Left ventricle myocardium inferior (tissue), 1 donor: ENCODE measurements around the gene SMIM14. TPM values are rescaled to one million over a fixed set of nuclear protein-coding genes. Genes with fewer than 3 reads are reported as not detected.
"Not testable (repeated sequence)": the region's sequence is repeated elsewhere in the genome, so short reads cannot be mapped to it uniquely, and the experiment has no call there.

Source experiments
- DNase-seq: peaks from one replicate; pipeline ENCODE4 v3.0.0-alpha.2; 2020
- H3K27ac ChIP-seq: fragments of 200-600 bp; replicated peaks from 2 replicates; pipeline ENCODE4 v1.8.0; 2021
- H3K27me3 ChIP-seq: fragments of 200-600 bp; 2 replicates; pipeline ENCODE4 v1.8.0; 2021; ENCODE audit warnings: low read depth
- H3K36me3 ChIP-seq: fragments of 200-600 bp; 2 replicates; pipeline ENCODE4 v1.8.0; 2021
- H3K4me1 ChIP-seq: fragments of 200-600 bp; 2 replicates; pipeline ENCODE4 v1.8.0; 2021
- H3K4me3 ChIP-seq: fragments of 200-600 bp; 2 replicates; pipeline ENCODE4 v1.8.0; 2021; ENCODE audit warnings: mild to moderate bottlenecking, moderate library complexity
- H3K9me3 ChIP-seq: fragments of 200-600 bp; replicated peaks from 2 replicates; pipeline ENCODE4 v1.8.0; 2021
- intact Hi-C: fragments of 100-400 bp; cut with micrococcal nuclease; formaldehyde crosslinking; loops from one replicate; pipeline ENCODE4 v1.11.0; 2022
- total RNA-seq: library from RNA; stranded (reverse); fragmentation: NEBNext Ultra II Directional; extraction: Animal tissue kit (Norgen Biotek cat#: 25700); gene quantifications from one replicate; pipeline ENCODE4 v1.2.1, GENCODE V29; 2021
- TF ChIP-seq, protein P1 (sequence below): fragments of 200-600 bp; IDR thresholded peaks from 2 replicates; pipeline ENCODE4 v1.8.0; 2021; ENCODE audit warnings: antibody characterized with exemption, mild to moderate bottlenecking, borderline replicate concordance
- donor health status: DM: no; HTN: yes; CAD: no; lungs with severe emphysema.

SMIM14 gene
- total RNA-seq, 1 donor from 2014 or later: 11.4 TPM

DNA sequence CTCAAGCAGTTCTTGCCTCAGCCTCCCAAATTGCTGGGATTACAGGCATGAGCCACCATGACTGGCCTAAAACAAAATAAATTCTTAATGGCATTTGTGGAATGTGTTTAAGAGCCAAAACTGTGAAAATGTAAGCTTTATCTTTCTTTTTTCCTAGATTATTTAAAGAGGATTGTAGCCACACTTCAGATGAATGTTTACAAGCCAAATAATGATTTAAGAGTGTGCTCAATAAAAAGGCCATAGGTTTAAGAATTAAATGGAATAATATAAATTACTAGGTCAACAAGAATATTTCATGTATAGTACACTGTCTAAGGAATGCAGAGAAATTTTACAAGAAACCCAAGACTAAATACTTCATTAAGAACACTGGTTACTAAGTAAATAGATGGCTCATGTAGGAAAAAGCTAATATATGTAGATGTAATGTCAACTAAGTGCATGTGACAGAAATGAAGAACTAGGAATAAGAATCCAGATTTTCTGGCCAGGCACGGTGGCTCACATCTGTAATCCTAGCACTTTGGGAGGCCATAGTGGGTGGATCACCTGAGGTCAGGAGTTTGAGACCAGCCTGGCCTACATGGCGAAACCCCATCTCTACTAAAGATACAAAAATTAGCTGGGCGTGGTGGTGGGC is 90.1 kb downstream of the SMIM14 start:
- intact Hi-C loops: no loop called here
- Histone ChIP-seq H3K4me1 (no peaks in the 10 kb centered on the region), H3K4me3 (no peak overlapping the region), H3K27ac (no peak overlapping the region), H3K36me3 (peaks cover 26% of the 10 kb centered on the region), H3K9me3 (no peaks in the 10 kb centered on the region), H3K27me3 (no peaks in the 10 kb centered on the region)
- TF ChIP-seq, protein P1, sequence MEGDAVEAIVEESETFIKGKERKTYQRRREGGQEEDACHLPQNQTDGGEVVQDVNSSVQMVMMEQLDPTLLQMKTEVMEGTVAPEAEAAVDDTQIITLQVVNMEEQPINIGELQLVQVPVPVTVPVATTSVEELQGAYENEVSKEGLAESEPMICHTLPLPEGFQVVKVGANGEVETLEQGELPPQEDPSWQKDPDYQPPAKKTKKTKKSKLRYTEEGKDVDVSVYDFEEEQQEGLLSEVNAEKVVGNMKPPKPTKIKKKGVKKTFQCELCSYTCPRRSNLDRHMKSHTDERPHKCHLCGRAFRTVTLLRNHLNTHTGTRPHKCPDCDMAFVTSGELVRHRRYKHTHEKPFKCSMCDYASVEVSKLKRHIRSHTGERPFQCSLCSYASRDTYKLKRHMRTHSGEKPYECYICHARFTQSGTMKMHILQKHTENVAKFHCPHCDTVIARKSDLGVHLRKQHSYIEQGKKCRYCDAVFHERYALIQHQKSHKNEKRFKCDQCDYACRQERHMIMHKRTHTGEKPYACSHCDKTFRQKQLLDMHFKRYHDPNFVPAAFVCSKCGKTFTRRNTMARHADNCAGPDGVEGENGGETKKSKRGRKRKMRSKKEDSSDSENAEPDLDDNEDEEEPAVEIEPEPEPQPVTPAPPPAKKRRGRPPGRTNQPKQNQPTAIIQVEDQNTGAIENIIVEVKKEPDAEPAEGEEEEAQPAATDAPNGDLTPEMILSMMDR: no peak
- DNase-seq: no peak

- intact Hi-C loops: no loop called here
- H3K36me3 ChIP-seq: peaks cover 7% of the 10 kb centered on the region
- H3K27me3 ChIP-seq: no peaks in the 10 kb centered on the region
- TF ChIP-seq, protein P1: no peak
- DNase-seq: no peak
- no peaks in the 10 kb centered on the region for H3K4me1 ChIP-seq
- no peak overlapping the region for H3K4me3 ChIP-seq
- no peaks in the 10 kb centered on the region for H3K9me3 ChIP-seq
- no peak overlapping the region for H3K27ac ChIP-seq
These were observed 93.9 kb downstream of the SMIM14 start for GRCh38 chr4:39544580-39545315.

DNA sequence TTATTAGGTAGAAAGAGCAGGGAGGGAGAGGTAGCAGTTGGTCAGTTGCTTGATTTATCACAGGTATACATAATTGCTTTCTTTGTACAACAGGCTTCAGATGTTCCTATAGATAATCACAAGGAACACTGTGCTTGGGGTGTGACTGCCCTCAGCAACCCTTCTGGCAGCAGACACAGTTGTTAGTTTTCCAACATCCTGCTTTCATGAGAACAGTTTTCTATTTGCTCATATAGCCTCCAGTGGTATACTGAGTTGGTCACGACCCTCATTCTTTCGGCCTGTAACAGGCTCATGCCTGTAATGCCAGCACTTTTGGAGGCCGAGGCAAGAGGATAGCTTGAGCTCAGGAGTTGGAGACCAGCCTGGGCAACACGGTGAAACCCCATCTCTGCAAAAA is 94.6 kb downstream of the SMIM14 start:
- H3K36me3 ChIP-seq, H3K4me3 ChIP-seq, intact Hi-C loops, H3K27me3 ChIP-seq, DNase-seq, H3K4me1 ChIP-seq, H3K27ac ChIP-seq, H3K9me3 ChIP-seq: not testable (repeated sequence)

DNA sequence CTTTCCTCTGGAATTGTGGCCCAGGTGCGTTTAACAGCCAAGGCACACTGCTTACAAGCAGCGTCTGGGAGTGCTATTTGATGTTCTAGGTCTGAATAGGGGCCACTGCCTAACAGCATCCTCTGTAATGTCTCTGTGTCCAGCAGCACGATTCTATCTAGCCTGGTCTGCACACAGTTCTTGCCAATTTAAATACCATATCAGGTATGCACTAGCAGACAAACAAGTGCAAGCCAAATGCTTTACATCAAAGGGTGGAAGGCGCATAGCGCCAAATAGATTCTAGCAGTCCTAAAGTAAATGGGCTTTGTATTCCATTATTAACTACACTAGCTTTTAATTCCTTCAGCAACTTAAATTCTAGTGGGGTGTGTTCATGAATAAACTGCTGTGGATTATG is 95.6 kb downstream of the SMIM14 start:
- H3K27me3 ChIP-seq: no peaks in the 10 kb centered on the region
- no peaks in the 10 kb centered on the region for H3K9me3 ChIP-seq
- intact Hi-C loops: no loop called here
- peaks cover 1% of the 10 kb centered on the region for H3K36me3 ChIP-seq
- no peak overlapping the region for H3K4me3 ChIP-seq
- TF ChIP-seq, protein P1: no peak
- no peak overlapping the region for H3K27ac ChIP-seq
- no peaks in the 10 kb centered on the region for H3K4me1 ChIP-seq
- DNase-seq: no peak

DNA sequence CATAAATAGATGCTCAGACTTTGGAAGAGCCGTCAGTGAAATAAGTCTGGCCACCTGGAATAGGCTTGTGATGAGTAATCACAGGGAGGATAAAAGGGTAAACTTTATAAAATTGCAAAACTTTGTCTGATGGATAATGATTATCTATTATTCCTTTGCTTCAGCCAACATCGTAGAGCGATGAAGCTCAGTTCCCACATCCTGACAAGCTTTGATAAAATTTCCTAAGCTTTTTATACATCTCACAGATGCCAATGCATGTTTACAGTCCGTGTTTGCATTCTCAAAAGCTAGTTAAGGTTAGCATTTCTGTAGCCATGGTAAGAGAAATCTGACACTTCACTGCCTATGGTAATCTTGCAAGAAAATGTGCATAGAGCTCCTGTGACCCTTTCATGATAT is 96.1 kb downstream of the SMIM14 start:
- no peaks in the 10 kb centered on the region for H3K9me3 ChIP-seq
- no peak for DNase-seq
- H3K27ac ChIP-seq: no peak overlapping the region
- no peaks in the 10 kb centered on the region for H3K36me3 ChIP-seq
- TF ChIP-seq, protein P1: no peak
- H3K4me1 ChIP-seq: no peaks in the 10 kb centered on the region
- H3K4me3 ChIP-seq: no peak overlapping the region
- no peaks in the 10 kb centered on the region for H3K27me3 ChIP-seq
- intact Hi-C loops: no loop called here

- Histone ChIP-seq H3K36me3 (no peaks in the 10 kb centered on the region), H3K4me1 (no peaks in the 10 kb centered on the region), H3K27me3 (no peaks in the 10 kb centered on the region), H3K4me3 (no peak overlapping the region), H3K9me3 (no peaks in the 10 kb centered on the region), H3K27ac (no peak overlapping the region)
- intact Hi-C loops: no loop called here
- TF ChIP-seq, protein P1: no peak
- DNase-seq: no peak
These were observed 96.6 kb downstream of the SMIM14 start for GRCh38 chr4:39541987-39542610.
